NCI-H2107 treated with DMSO at 0.1 percent for 48 hours (cell line): ENCODE data around the gene CHAD.

Experiments used
- DNase-seq: peaks from one replicate; lab custom pipeline; 2025; ENCODE audit not compliant: unreplicated experiment; lab: John Stamatoyannopoulos, UW

CHAD gene, protein sequence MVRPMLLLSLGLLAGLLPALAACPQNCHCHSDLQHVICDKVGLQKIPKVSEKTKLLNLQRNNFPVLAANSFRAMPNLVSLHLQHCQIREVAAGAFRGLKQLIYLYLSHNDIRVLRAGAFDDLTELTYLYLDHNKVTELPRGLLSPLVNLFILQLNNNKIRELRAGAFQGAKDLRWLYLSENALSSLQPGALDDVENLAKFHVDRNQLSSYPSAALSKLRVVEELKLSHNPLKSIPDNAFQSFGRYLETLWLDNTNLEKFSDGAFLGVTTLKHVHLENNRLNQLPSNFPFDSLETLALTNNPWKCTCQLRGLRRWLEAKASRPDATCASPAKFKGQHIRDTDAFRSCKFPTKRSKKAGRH

DNA sequence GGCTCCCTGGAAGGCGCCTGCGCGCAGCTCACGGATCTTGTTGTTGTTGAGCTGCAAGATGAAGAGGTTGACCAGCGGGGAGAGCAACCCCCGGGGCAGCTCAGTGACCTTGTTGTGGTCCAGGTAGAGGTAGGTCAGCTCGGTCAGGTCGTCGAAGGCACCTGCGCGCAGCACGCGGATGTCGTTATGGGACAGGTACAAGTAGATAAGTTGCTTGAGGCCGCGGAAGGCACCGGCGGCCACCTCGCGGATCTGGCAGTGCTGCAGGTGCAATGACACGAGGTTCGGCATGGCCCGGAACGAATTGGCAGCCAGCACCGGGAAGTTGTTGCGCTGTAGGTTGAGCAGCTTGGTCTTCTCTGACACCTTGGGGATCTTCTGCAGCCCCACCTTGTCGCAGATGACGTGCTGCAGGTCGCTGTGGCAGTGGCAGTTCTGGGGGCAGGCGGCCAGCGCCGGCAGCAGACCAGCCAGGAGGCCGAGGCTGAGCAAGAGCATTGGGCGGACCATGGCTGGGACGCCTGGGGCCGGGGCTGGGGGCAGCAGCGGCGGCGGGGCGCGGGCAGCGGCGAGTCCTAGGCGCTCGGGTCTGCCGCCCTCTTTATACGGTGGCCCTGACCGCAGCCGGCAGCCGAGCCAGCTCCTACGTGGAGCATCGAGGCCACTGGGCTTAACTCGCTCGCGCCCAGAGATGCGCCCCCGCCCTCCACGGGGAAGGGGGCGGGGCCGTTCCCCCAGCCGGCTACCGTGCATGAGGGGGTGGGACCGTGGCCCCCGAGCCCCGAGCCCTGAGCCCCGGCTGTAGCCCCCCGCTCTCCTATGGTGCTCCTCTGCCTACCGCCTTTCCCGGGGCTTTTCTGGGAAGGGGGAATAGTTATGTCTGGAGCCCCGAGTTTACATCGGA, at the start of gene CHAD:
TSS of gene CHAD (minus strand) at position 577 of the 904 bp plus-strand sequence. CDS start at position 510, 67 bp downstream.
- no peak for DNase-seq

DNA sequence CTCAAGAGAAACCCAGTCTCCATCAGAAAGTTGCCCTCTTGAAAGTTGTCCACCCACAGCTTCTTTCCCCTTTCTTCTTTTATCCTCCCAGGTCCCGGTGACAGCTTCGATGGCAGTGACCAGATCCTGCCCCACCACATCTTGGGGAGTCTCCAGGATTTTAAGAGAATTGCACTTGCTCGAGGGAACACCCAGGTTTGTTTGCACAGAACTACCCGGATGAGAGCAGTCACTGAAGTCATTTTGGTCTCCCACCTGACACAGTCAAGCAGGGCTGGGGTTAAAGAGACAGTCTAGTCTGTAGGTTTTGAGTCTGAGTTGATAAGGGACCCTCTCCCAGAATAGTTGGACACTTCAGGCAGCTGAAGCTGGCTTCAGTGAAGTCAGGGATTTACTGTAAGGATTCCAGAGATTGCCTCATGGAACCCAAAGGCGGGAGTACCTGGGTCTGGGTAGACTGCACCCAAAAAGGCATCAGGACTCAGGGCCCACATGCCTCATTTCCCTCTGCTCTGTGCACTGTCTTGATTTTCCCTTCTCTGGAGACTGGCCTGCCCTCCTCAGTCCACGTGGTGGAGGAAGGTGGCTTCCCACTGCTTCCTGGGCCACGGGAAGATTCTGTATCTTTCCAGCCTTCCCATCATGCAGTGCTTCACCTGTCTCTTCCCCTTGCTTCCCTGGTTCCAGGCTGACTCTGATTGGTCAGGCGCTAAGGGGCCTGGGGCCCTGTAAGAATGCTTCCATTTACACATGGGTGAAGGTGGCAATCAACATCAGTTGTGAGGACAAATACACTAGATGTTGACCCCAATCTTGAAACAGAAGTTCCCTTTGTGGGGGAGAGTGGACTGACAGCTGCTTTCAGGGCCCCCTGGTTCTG, 49.1 kb upstream of the CHAD start:
- DNase-seq, result no peak

DNA sequence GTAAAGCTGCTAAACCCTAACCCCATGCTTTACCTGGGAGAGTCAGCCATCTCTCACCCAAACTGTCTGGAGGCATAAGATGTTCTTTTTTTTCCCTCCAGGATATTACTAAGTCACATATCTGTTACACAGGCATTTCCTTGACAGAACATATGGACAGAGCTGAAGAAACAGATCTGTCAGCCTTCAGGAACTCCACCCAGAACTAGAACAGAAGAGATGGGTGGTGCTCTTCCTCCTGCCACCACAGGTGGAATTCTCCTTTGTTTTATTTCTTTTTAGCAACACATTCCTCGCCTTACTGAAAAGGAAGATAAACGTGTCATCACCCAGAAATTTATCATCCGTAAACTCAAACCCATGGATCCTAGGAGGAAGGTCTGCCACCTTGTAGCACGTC, 48.3 kb upstream of the CHAD start:
- DNase-seq, result no peak

DNA sequence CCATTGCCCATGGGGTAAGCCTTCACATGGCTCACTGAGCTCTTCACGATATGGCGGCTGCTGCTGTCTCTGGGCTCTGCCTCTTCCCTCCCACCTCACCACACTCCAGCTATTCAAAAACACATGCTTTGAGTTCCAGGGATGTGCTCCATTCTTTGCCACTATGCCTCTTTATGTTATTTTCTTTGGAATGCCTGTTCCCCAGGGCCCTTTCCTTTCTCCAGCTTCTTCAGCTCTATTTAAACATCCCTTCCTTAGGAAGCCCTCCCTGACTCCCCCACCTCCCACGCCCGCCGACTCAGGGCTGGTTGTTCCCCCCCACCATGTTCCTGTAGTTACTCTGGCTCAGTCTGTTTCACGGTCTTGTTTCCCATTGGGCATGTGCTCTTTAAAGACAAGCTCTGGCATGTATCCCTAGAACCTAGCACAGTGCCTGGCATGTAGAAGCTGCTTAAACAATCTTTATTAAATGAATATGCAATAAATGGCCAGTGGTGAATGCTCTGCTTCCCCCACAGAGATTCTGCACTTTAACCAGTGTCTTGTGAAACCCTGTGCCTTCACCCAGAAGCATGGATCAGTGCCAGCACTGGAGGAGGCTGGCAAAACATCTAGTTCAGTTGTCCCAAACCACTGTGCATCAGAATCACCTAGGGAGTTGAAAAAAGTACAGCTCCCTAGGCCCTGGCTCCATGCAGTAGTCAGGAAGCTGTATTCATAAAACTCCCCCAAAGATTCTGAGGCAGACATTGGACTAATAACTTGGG, 46.4 kb upstream of the CHAD start:
- DNase-seq, result no peak

DNA sequence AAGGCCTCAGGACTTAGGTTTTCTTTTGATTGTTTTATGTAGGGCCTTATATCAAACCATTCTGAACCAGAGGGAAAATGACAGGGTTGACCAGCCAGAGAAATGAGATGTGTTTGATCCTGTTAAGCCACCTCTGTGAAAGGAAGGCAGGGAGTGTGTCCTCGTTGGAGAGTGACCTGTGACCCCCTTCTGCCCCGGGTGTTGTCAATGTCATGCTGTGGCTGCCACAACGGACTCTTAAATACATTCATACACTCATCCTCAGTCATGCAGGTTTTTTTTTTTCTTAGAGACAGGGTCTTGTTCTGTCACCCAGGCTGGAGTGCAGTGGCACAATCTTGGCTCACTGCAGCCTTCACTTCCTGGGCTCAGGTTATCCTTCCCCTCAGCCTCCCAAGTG, 45.7 kb upstream of the CHAD start:
- DNase-seq, result no peak

DNA sequence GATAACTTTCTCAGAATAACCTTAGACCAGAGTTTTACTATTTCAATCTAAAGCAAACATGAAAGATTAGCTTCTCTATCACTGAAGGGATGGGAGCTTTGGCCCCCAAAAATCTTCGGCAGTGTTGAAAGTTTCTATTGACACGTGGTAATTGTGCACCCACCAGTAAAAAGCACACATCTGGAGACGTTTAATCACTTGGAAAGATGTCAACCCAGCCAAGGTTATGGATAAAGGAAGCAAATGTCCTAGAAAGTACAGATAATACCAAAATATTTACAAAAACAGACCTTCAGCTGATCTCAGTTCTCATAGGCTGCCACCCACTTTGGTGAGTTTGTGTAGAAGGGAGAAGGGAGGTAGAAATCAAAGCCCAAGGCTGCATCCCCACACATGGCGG, 44.8 kb upstream of the CHAD start:
- no peak for DNase-seq

DNA sequence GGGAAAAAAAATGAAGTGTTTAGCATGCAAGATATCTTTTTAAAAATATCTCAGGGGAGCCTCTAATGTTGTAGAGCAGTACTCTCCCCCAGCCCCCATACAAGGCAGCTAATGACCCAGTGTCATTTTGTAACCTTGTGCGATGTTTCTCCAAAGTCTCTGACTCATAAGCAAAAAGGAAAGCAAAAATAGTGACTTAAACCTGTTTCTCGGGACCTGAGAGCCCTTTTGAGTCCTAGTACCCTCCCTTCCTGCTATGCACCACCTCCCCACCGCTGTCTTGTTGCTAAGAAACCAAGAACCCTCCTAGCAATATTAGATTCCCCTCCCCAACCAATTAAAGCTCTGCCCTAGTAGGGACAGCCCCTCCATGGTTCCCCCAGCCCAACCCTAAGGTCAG, 42.4 kb upstream of the CHAD start:
- no peak for DNase-seq

DNA sequence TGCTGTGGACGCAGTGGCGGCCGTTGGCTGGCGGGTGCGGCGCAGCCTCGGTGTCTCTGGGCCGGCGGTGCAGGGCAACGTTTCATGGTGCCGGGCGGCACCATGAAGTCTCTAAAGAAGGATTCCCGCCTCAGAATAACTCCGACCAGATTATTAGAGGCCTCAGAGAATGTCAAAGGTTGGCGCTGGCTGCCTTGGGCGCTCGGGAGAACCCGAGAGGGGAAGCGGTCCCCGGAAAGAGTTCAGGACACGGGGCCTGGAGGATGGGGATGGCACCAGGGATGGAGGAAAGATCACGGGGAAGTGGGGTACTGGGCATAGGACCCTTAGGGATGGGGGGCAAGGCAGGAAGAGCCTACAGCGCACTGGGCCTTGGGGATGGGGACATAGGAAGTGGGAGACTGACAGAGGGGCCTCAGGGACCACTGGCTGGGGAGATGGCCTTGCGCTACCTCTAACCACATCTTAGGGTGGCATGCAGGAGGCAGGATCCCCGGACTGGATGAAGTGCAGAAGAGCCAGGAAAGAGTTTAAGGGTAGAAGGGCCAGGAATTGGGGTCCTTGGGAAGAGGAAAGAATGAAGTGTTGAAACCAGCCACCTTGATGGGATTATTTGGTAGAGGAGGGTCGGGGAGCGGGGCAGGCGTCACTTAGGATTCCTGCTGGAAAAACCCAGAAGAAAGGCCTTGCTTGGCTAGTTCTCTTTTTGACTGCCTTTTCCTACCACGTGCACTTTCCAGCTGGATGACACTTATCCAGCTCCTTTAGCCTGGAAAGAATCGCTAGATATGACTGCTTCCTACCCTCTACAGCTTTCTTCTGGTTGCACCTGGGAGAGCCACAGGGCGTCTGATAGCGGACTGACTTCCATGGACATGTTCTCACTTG, 40.1 kb upstream of the CHAD start:
- no peak for DNase-seq

DNA sequence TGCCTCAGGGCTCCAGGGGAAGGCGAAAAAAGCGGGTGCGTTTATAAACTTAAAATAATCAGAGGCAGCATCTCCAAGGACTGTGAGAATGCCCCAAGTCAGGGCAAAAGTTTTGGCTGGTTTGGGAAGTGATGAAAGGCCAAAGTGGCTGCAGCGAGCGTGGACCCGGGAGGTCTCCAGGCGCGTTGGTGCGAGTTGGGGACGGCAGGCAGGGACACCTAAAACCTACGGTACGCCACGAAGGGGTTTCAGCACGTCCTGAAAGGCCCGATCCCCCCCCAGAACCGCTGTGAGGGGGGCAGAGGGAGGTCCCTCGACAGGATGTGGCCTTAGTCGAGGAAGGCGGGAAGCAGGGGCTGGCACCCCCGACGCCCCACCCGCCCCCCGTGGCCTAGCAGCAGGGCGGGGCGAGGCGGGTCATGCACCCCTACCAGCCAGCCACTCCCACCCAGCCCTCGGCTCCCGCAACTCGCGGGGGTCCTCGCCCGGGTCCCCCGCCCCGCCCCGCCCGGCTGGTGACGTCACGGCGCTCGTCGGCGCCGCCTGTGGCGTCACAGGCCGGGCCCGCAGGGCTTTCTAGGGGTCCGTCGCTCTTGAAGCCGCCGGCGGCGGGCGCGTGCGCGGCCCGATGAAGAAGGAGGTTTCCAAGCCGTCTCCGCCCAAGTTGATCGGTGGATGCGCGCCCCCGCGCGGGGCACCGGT, 39.3 kb upstream of the CHAD start, which contains the start of gene MYCBPAP:
TSS of gene MYCBPAP (plus strand) at position 569 of the 702 bp plus-strand sequence. CDS start 236 bp downstream, outside the sequence.
- DNase-seq, result no peak

DNA sequence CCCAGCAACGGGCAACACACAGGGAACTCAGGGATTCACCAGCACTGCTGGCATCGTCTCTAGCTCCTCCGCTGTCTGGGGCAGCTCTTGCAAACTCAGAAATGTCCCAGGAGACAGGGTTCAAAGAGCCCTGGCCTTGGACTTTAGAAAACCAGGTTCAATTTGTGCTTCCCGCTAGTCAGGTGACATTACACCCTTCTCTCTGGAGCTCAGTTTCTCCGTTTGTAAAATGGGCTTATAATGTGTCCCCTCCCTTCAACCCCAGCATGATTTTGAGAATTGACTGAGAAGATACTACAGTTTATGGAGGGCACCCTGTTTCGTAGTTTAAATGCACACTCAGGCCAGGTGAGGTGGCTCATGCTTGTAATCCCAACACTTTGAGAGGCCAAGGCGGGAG, 37.6 kb upstream of the CHAD start:
- no peak for DNase-seq

DNA sequence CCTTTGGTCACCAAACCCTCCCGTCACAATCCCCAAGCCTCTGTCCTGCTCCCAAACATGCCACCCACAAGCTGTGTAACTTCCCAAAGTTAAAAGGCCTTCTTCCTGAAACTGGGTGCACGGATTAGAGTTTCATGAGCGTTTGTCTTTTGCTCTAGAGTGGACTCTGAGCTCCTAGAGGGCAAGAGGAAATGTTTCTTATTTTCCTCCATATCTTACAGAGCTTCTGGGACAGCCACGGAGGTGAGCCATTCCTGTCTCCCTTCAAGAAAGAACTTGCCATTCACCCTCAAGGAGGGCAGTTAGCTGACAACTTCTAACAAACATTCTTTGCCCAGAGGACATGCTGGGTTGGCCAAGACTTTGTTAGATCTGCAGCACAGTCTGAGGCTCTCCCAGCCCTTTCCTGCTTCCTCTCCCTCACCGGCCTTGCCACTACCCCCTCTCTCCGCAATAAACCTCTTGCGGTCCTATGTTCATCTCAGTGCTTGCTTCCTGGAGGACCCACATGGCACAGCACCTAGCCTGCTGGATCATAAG, 37.0 kb upstream of the CHAD start:
- DNase-seq, result no peak

DNA sequence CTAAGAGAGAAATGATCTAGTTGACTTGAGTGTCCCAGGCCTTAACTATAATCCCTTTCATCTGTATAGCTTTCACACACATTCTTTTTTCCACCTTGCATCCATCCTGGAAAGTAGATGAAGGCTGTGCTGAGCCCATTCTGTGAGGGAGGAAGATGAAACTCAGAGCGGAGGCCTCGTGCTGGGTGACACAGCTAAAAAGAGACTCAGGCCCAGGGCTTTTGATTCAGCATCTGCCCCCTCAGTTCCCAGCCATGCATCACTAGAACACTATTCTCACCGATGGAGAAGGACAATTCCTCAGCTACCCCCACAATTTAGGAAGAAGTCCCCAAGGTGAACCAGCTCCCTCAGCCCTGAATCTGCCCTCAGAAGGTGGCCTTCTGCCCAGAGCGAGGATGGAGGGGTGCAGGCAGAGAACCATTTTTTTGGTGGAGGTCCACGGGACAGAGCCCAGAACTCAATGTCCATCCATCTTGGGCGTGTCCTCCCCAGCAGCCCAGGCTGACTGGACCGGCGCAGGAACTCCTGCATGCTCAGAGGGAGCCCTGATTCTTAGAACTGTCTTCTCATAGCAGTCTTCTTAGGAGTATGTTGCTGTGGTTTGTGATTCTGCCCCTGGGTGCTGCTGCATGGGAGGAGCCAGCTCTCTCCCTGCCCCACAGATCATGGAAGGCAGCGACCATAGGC, 33.8 kb upstream of the CHAD start:
- DNase-seq, result no peak

DNA sequence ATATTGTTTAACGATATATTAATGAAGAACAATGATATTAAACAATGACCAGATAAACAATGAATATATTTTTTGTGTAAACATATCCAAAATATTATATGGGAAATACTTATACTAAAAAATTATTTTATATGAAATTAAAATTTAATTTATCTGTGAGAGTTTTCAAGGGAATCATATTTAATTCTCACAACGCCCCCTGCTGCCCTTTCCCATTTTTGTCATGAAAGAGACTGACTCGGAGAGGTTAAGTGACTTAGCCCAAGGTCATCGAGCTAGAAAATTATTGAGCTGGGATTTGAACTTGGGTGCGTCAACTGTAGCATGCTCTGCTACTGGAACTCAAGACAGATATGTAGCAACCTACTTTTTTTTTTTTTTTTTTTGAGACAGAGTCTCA, 32.4 kb upstream of the CHAD start:
- DNase-seq, result no peak

DNA sequence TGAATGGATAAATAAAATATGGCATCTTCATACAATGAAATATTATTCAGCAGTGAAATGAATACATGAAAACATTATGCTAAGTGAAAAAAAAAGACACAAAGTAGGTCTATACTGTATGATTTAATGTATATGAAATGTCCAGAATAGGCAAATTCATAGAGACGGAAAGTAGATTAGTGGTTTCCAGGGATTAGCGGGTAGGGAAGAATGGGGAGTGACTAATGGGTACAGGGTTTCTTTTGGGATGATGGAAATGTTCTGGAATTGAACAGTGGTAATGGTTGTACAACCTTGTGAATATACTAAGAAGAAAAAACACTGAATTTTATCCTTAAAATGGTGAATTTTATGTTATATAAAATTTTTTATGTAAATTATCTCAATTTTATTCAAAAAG, 31.0 kb upstream of the CHAD start:
- no peak for DNase-seq

DNA sequence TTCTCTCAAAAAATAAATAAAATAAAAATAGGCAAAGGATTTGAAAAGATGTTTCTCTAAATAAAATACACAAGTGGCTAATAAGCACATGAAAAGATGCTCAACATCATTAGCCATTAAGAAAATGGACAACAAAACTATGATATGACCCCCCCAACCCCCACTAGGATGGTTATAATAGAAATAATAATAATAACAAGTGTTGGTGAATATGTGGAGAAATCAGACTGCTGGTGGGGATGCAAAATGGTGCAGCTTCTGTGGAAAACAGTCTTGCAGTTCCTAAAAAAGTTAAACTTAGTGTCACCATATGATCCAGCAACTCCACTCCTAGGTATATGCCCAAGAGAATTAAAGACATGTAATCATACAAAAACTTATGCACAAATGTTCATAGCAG, 30.6 kb upstream of the CHAD start:
- no peak for DNase-seq

DNA sequence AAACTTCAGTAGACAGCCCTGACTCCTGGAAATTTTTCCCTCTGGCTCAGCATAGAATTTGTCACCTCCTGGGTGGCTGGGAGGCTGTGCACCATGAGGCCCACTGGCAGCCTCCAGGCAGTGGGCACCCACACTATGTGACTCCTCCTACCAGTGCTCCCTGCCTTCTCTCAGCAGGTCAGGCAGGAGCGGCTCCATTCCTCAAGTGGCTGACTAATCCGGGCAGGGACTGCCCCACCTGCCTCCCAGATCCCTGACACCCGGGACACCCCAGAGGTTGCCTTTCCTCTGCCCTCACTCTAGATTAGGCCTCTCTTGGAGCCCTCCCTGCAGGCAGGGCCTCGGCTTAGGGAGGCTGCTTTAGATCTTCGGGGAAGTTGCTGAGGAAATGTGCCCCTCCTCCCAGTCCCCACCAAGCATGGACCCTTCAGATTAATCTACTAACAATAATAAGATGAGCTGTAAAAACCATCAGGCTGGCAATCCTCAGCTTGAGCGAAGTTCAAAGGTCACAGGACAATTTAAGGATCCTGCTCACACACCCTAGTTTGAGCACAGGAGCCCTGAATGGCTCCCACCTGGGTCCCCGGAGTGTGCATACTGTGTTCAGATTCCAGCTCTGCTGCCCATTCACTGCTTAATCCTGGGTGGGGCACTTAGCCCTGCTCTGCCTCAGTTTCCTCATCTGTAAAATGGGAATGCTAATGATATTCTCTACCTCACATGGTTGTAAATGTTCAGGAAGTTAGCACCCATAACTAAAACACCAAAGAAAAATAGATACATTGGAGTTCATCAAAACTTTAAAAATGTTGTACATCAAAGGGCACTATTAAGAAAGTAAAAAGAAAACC, 29.6 kb upstream of the CHAD start:
- DNase-seq, result no peak

DNA sequence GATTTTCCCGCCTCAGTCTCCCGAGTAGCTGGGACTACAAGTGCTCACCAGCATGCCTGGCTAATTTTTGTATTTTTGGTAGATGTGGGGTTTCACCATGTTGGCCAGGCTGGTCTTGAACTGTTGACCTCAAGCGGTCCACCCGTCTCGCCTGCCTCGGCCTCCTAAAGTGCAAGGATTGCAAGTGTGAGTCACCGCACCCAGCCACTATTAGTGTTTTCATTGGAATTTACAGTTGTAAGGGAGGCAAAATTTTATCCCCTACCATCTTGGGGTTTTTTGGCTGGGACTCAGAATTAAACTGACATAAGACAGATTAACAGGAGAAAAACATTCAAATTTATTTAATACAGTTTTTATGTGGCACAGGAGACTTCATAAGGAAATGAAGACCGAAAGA, 27.2 kb upstream of the CHAD start:
- DNase-seq, result no peak
